Retinal pigment epithelial cell (primary cell): ENCODE data around the gene SP2.

Source experiments
- DNase-seq: peaks from one replicate; pipeline ENCODE4 v3.0.0-alpha.2; 2010; ENCODE audit warnings: low read depth
- H3K4me3 ChIP-seq: 2 replicates; pipeline ENCODE4 v1.5.1; 2011; ENCODE audit warnings: mild to moderate bottlenecking, low read length, control low read depth, moderate library complexity
- CTCF ChIP-seq: conservative IDR thresholded peaks from 2 replicates; pipeline ENCODE4 v1.5.1; 2011; ENCODE audit warnings: low read depth, low read length, control low read depth, inconsistent platforms

Gene SP2

GRCh38 chr17:47959825-47960655, 64.0 kb downstream of the SP2 start:
- TF ChIP-seq CTCF, result no peak
- DNase-seq, result no peak
- no peak overlapping the region for H3K4me3 ChIP-seq

- no peak for DNase-seq
- H3K4me3 ChIP-seq, result no peak overlapping the region
- TF ChIP-seq CTCF, result no peak
Observed at GRCh38 chr17:47961406-47961805, 65.4 kb downstream of the SP2 start.

GRCh38 chr17:47962901-47963300, 66.9 kb downstream of the SP2 start:
- DNase-seq, result no peak
- TF ChIP-seq CTCF, result no peak
- no peak overlapping the region for H3K4me3 ChIP-seq

GRCh38 chr17:47964856-47965255, 68.8 kb downstream of the SP2 start:
- no peak for DNase-seq
- no peak overlapping the region for H3K4me3 ChIP-seq
- no peak for TF ChIP-seq CTCF

- DNase-seq, result no peak
- no peak for TF ChIP-seq CTCF
- no peak overlapping the region for H3K4me3 ChIP-seq
Observed at GRCh38 chr17:47966079-47966519, 70.1 kb downstream of the SP2 start.

- TF ChIP-seq CTCF, result no peak
- H3K4me3 ChIP-seq, result no peak overlapping the region
- no peak for DNase-seq
Observed at GRCh38 chr17:47967607-47968252, 71.7 kb downstream of the SP2 start.

- TF ChIP-seq CTCF, result no peak
- DNase-seq, result no peak
- no peak overlapping the region for H3K4me3 ChIP-seq
Observed at GRCh38 chr17:47968836-47969235, 72.8 kb downstream of the SP2 start.
